Activated T-helper 9 cell treated with anti-CD3 and anti-CD28 coated beads, Interleukin-2, amount 50 U/mL, for 16 hours (primary cell): ENCODE measurements around the gene CLSTN2.

Experiments used
- DNase-seq: peaks from one replicate; pipeline ENCODE4 v3.0.0-alpha.2; 2020; ENCODE audit warnings: low read depth

Gene CLSTN2

GRCh38 chr3:140093742-140094141, 158.8 kb downstream of the CLSTN2 start:
- DNase-seq, result no peak

DNA sequence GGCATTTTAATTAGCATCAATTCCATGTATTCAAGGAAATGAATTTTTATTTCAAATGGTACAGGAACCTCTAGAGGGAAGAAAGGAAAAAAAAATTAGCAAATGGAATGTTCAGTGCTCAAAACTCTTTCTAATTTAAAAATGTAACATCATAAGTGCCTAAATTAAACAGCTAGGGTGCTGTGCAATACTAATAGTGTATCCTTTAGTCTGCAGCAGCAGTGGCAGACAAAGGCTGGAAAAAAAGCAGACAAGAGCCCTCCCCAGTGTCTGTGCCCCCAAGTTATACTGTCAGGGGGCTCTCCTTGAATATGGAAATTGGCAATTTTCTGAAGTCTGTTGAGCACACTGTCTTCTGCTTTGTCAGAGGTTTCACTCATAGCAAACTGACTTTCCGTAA, 159.5 kb downstream of the CLSTN2 start:
- no peak for DNase-seq

DNA sequence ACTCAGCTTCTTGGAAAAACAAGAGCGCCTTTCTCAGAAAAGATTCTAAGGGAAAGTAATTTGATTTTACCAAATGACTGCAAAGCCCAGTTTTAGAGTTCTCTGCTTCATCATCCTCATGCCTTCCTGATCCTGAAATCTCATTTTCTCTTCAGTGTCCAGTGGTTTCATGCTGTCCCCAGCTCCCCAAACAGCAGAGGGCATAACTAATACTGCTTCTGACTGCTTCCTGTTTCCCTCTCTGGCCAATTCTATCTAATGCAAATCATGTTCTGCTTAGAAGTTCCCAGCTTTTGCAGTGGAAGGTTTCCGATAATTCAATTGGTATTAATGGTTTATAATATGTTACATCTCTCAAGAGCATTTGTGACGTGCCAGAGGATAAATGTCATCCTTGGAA, 161.1 kb downstream of the CLSTN2 start:
- DNase-seq, result no peak

DNA sequence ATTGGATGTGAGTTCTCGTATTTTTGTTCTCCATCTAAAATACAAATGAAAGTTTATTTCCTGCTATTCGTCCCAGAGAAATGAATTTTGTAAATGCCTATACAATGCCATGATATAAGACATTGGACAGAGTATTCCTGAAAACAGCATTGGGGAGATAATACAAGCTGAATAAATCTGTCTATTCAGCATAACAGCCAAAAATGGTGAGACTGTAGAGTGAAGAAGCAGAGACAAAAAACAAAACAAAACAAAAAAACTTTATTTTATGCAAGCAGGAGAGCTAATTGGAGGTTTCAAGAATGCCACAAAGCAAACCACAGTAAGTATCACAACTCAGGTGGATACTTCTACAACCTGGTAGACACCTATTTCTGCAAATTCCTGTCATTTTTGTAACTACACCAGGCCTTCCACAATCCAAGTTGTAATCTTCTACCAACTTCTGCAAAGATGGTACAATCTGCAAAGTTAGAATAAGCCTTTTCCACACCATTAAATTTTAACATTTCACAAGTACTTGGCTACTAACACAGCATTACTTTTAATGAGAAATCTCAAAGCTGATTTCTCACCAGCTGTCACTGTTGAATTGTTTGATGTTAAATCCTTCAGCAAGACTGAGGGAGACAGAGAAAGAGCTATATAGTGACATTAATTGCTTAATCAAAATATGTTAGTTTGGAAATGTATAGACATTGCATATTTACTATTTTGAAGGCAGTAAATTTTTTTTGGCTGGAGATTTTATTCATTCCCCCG, 163.1 kb downstream of the CLSTN2 start:
- no peak for DNase-seq

GRCh38 chr3:140100479-140100878, 165.5 kb downstream of the CLSTN2 start:
- no peak for DNase-seq

DNA sequence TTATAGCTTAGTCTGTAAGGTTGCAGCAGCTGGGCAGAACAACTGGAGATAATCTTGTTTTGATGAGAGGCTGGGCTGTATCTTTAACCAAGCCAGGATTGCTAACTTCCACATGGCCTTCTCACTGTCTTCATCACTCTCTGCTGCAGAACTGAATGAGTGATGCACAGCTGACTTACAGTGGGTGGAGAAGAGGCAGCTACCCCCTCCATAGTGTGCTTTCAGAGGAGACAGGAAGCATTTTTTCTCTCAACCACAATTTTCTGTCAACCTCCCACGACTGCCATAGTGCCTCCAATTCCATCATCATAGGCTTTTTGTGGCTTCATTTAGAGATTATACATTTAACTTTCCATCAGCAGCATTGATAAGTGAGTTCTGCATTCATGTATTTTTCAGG, 168.2 kb downstream of the CLSTN2 start:
- no peak for DNase-seq

DNA sequence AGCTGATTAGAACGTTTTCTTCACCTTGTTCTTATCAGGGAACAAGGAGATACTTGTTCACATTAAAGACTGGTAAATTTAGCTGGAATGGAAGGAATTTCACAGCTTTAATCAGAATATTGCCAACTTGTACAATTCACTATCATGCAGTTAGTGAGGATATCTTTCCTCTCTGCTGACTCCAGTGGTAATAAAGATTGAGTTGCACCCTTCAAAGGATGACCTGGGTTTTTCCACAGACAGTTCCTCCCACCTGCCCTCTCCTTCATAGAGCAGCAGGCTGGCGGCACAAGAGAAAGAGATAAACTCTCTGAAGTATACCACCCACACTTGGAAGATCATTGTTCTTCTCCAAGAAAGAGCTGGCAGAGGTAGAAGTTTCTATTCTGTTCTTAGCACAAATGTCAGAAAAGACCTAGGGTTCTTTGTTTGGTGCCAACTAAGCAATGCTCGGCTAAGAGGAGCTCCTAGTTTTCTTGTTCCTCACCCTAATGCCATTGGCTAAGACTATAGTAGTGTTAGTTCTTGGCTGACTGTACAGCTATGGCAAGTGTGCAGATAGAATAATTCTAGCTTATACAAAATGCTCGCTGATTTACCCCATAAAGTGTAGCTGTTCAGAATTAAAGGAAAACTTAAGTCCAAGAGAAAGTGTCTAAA, 169.1 kb downstream of the CLSTN2 start:
- DNase-seq, result no peak

DNA sequence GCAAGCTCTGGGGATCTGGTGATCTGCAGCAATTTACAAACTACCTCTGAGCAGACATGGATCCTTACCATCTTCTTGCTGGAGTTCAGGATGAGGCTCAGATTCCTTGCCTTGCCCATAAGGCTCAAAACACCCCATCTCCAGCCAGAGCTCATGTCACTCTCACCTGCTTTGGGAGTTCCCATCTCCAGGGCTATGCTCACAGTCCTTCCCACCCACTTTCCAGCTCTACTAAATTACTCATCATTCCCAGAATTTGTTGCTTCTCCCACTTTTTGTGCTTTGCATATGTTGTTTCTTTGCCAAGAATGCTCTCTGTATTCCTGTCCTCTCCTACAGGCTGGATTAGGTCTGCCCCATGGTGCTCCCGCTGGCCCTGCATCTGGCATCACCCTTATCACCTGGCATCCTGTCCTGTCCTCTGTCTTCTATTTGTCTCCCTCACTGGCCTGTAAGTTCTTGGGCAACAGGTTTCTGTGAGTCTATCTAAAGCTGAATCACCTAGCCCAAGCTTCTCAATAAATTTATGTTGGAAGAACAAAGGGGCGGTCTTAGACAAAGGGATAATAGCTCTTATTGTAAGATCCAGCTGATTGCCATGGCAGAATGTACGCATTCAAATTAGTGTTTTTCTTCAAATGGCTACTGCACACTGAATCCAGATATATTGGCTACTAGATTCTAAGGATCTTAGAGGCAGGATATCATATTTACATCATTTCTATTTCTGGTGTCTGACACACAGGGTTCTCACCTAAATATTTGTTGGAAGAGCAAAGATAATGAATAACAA, 179.2 kb downstream of the CLSTN2 start:
- DNase-seq, result no peak

DNA sequence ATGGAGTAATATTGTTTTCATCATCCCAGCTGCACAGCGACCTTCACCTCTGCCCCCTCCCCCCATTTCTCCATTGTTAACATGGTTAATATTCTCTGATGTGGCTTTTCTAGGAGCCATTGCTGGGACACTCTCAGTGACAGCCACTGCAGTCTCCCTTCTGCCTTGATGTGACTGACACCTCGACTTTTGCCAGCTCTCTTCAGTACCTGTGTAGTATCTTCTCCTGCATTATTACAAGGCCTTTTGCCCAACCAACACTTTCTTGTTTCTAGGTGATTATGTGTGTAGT, 179.8 kb downstream of the CLSTN2 start:
- DNase-seq, result no peak

DNA sequence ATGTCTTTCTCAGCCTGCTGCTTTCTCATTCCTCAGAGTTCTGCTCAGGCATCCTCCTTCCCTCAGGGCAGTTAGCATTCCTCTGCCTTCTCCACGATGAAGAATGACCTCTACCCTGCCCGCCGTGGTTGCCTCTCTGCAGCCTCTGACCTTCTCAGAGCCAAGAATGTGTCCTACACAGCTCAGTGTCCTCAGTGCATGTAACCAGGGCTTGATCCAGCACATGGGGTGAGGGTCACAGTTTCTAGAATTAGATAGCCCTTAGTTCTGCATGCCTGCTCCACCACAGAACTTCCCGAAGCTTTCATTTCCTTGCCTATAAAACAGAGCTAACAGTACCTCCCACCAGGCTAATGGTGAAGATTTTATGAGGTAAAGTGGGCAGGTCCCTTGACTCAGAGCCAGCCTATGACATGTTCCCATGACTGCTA, 182.1 kb downstream of the CLSTN2 start:
- DNase-seq, result no peak

GRCh38 chr3:140122183-140122582, 187.2 kb downstream of the CLSTN2 start:
- no peak for DNase-seq

GRCh38 chr3:140128217-140128616, 193.2 kb downstream of the CLSTN2 start:
- DNase-seq, result no peak

DNA sequence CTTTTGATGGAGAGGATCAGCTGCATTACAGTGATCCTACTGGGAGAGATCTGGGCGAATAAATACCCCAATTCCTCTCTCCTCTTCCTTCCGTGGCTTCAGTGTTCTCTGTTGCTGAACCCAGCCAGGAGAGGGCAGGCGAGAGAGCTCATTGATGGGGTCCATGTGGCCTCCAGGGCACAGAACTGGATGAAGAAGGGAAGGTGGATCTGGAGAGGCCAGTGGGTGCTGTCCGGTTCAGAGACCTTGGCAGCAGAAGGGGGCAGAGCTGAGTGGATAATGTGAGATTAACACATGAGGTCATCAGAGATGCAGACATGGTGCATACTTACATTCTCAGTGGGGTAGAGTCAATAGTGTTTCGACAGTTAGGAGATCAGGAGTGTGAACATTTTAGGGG, 193.6 kb downstream of the CLSTN2 start:
- no peak for DNase-seq

DNA sequence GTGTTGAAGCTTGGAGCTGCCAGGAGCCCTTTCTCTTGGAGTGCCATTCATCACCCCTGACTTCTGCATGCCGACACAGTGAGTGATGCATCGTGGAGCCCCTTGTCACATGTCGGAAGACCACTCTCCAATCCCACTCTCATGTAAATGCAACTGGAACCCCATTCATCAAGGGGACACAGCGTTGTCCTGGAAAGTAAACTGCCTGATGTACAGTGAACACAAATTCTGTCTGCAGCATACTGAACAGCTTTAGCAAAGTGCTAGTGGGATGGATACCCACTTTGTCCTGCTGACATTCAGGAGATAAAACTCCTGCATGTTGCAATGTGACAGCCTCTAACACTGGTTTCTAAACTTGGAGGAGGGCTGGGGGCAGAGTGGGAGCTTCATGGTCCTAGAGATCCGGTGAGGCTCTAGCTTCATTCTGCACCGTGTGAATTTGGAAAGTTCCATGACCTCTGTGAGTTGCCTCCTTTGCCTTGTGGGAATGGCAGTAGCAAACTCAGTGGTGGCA, 194.8 kb downstream of the CLSTN2 start:
- DNase-seq, result no peak

DNA sequence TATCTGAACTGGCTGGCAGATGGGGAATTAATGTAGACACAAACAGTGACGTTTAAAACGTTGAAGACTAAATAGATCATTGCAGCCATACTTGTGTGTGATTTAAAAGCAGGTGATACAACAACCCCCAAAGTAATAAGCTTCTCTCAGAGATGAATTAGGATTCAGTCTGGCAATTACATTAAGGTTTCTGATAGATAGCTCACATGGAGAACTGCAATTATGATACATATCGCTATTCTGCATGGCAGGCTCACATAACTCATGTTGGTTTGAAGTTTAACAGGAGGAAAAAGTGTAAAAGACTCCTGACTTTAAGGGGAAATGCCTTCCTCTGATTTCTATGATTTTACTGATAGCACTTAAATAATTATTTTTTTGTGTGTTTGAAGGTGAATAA, 196.9 kb downstream of the CLSTN2 start:
- no peak for DNase-seq

GRCh38 chr3:140134231-140134965, 199.4 kb downstream of the CLSTN2 start:
- no peak for DNase-seq

DNA sequence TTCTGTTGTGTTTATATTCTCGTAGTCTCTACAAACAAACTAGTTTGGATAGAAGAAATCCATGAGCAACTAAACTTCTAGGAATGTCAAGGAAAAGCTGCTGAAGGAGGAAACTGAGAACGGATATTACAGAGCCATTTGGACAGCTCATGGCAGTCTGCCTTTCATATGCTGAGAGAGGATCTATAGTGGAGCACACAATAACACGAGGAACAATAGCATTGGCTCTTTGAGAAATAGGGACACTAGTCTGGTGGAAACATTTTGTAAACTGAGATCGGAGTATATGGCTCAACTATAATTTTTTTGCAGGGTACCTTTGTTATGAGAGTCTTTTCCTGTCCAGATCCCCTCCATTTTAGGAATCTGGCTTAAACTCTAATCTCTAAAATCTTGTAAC, 200.5 kb downstream of the CLSTN2 start:
- no peak for DNase-seq

DNA sequence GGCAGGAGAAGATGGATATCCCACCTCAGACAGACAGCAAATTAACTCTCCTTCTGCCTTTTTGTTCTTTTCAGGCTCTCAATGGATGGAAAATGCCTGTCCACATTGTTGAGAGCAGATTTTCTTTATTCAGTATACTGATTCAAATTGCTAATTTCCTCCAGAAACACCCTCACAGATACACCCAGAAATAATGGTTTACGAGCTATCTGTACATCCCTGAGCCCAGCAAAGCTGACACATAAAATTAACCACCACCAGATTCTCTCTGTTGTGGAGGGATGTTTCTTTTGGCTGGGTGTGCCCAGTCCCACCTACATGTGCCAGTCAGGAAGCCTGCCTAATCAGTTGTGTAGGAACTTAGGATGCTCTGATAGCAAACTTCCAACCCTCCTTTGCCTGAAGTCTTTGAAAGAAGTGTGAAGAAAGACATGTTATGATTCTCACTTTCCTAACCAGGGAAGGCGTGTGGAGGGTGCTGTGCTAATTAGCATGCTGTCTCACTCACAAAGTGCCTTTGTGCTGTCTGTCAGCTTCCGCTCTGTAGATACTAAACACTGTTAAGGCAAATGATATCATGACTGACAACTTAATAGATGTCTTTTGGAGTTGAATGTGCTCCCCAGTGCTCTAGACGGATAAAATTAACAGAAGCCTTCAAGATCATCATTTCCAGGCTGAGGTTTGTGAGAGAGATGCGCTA, 208.5 kb downstream of the CLSTN2 start:
- no peak for DNase-seq

GRCh38 chr3:140145528-140145927, 210.5 kb downstream of the CLSTN2 start:
- DNase-seq, result no peak

GRCh38 chr3:140146668-140147067, 211.7 kb downstream of the CLSTN2 start:
- DNase-seq, result no peak

DNA sequence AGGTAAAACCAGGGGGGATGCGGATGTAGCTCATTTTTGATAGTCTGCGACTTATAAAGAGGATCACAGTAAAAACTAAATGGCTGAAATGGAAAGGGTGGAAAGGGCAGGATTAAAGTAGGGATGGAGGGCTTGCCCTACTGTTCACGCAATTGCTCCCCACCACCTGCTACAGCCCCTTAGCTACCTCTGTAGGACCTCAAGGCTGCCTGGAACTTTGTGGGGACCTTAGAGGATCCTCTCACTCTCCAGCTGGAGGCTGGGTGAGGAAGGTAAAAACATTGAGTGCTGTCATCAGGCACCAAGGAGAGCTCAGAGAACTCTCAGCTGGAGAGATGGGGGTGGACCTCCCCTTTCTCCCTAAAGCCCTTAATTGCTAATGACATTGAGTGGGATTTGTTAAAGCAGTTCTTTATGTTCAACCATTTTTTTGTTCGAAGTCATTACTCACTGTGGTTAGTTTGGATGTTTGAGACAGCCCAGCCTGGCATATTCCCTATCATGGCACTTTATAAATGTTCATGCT, 213.0 kb downstream of the CLSTN2 start:
- no peak for DNase-seq
